ENCODE results near the gene ZFAND6.
"Not testable (repeated sequence)": the region's sequence is repeated elsewhere in the genome, so short reads cannot be mapped to it uniquely, and the experiment has no call there.

The ZFAND6 gene

GRCh38 chr15:80152180-80152895 lies 92.9 kb downstream of the ZFAND6 start:
- peak; percentile 76 to 94 (median 89) for DNase-seq

- peak in 1 of 4 experiments; percentile 63 for DNase-seq
Measured at GRCh38 chr15:80152896-80153876, 93.7 kb downstream of the ZFAND6 start, which contains the start of gene FAH. TSS of gene FAH (plus strand) at chr15:80152999. CDS start at chr15:80153055, 56 bp downstream.

GRCh38 chr15:80153900-80154299 lies 94.4 kb downstream of the ZFAND6 start:
- no peak for DNase-seq

- DNase-seq: no peak
Measured at GRCh38 chr15:80154336-80154735, 94.9 kb downstream of the ZFAND6 start.

- DNase-seq: no peak
Measured at GRCh38 chr15:80155001-80155377, 95.5 kb downstream of the ZFAND6 start.

- DNase-seq: not testable (repeated sequence)
Measured at GRCh38 chr15:80155378-80156175, 96.1 kb downstream of the ZFAND6 start.

GRCh38 chr15:80156176-80156720 lies 96.8 kb downstream of the ZFAND6 start:
- no peak for DNase-seq

- no peak for DNase-seq
Measured at GRCh38 chr15:80157215-80157614, 97.7 kb downstream of the ZFAND6 start.

- no peak for DNase-seq
Measured at GRCh38 chr15:80159301-80159700, 99.8 kb downstream of the ZFAND6 start.

GRCh38 chr15:80159811-80160569 lies 100.5 kb downstream of the ZFAND6 start:
- DNase-seq: no peak

GRCh38 chr15:80160570-80161156 lies 101.2 kb downstream of the ZFAND6 start:
- DNase-seq: no peak

GRCh38 chr15:80161468-80162016 lies 102.1 kb downstream of the ZFAND6 start:
- no peak for DNase-seq

- DNase-seq: no peak
Measured at GRCh38 chr15:80162059-80162554, 102.6 kb downstream of the ZFAND6 start.

- no peak for DNase-seq
Measured at GRCh38 chr15:80163217-80163616, 103.7 kb downstream of the ZFAND6 start.

- DNase-seq: no peak
Measured at GRCh38 chr15:80163897-80164296, 104.4 kb downstream of the ZFAND6 start.

- no peak for DNase-seq
Measured at GRCh38 chr15:80167936-80168335, 108.5 kb downstream of the ZFAND6 start.

GRCh38 chr15:80168421-80168820 lies 108.9 kb downstream of the ZFAND6 start:
- no peak for DNase-seq

GRCh38 chr15:80169768-80170357 lies 110.4 kb downstream of the ZFAND6 start:
- no peak for DNase-seq

- DNase-seq: no peak
Measured at GRCh38 chr15:80170596-80170995, 111.1 kb downstream of the ZFAND6 start.

- DNase-seq: no peak
Measured at GRCh38 chr15:80171787-80172186, 112.3 kb downstream of the ZFAND6 start.
